Kidney (tissue), 14 donors: ENCODE results near the gene SVIL. TPM values are rescaled to one million over a fixed set of nuclear protein-coding genes. Genes with fewer than 3 reads are reported as not detected.

Experiments used
- DNase-seq, 5 donors: peaks; one replicate each; pipeline ENCODE4 v3.0.0-alpha.2; 2013 to 2020
- FAIRE-seq: peaks from 2 replicates; lab custom pipeline; 2012; peaks lifted over from hg19 to GRCh38; lab: Jason Lieb, UNC
- H3K27ac ChIP-seq, 2 donors: one replicate each; pipeline ENCODE4 v1.7.0; 2013; ENCODE audit warnings: low read depth in 2 of 2, low read length in 2 of 2, inconsistent platforms in 1 of 2
- H3K27me3 ChIP-seq: one replicate; pipeline ENCODE4 v1.7.1; 2013; ENCODE audit warnings: low read length, inconsistent platforms; ENCODE audit not compliant: control insufficient read depth, insufficient read depth
- H3K36me3 ChIP-seq, 3 donors: one replicate each; pipeline versions ENCODE4 v1.7.0 to v1.7.1; 2013; ENCODE audit warnings: low read length in 3 of 3, control low read depth in 1 of 3, inconsistent platforms in 1 of 3; ENCODE audit not compliant: insufficient read depth in 3 of 3, control insufficient read depth in 2 of 3
- H3K4me1 ChIP-seq, 3 donors: one replicate each; pipeline versions ENCODE4 v1.7.0 to v1.7.1; 2013; ENCODE audit warnings: low read length in 3 of 3, inconsistent platforms in 1 of 3, low read depth in 1 of 3; ENCODE audit not compliant: control insufficient read depth in 2 of 3, insufficient read depth in 2 of 3
- H3K4me3 ChIP-seq, 3 donors: one replicate each; pipeline versions ENCODE4 v1.7.0 to v1.8.1; 2013; ENCODE audit warnings: low read length in 3 of 3, control low read depth in 1 of 3, inconsistent platforms in 1 of 3
- H3K9ac ChIP-seq, 3 donors: one replicate each; pipeline versions ENCODE4 v1.7.0 to v1.7.1; 2013; ENCODE audit warnings: low read length in 3 of 3, control low read depth in 1 of 3, inconsistent platforms in 1 of 3
- H3K9me3 ChIP-seq, 3 donors: one replicate each; pipeline versions ENCODE4 v1.7.0 to v1.7.1; 2013; ENCODE audit warnings: low read length in 3 of 3, control low read depth in 1 of 3, inconsistent platforms in 1 of 3; ENCODE audit not compliant: control insufficient read depth in 2 of 3, insufficient read depth in 1 of 3
- intact Hi-C: fragments of 100-400 bp; cut with DNase I; formaldehyde crosslinking; loops from one replicate; pipeline ENCODE4 v1.11.1; 2022
- polyA plus RNA-seq: library from polyadenylated mRNA; stranded (reverse); fragments of 350-450 nt; fragmentation: Illumina TruSeq; extraction: RNeasy Lipid Tissue Mini Kit (QIAGEN cat#74804); gene quantifications from one replicate; pipeline ENCODE4 v1.2.3, GENCODE V29; 2014; ENCODE audit warnings: low read depth, low replicate concordance; ENCODE audit not compliant: insufficient read depth
- total RNA-seq: library from RNA; stranded (reverse); fragmentation: NEBNext Ultra II Directional; extraction: Animal tissue kit (Norgen Biotek cat#: 25700); gene quantifications from one replicate; pipeline ENCODE4 v1.2.1, GENCODE V29; 2021
- TF ChIP-seq, protein P1 (sequence below): IDR thresholded peaks from 3 replicates; pipeline ENCODE4 v1.5.1; 2012; ENCODE audit warnings: mild to moderate bottlenecking, moderate library complexity, borderline replicate concordance; ENCODE audit not compliant: insufficient read depth; ENCODE audit errors: extremely low read depth
- donor health status: control.
- donor health status: control.
- donor health status: control.
- donor health status: control.
- donor health status: control.
- donor health status: DM: yes; HTN: yes; CAD: no.
- donor health status: Normal renal cell carcinoma (clear cell type).

The SVIL gene
- total and polyA plus RNA-seq, 2 donors from 2014 or later, result 7.4 to 94.4 TPM

DNA sequence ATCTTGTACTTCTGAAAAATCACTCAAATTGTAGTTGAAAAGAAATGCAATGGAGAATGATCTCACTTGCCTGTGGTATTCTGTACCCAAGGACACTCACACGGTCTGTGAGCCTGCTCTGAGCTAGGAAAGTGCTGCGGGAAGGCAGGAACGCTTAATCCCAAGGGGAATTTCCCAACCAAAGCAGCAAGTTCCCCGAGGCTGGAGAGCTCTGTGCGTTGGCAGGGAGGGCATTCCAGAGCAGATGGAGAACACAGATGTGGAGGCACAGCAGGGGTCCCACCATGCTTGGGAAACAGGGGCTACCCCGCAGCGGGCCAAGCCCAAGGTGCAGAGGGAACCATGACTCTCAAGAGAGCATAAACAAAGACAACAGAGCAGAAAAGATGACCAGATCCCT is 13.6 kb downstream of the SVIL start:
- Histone ChIP-seq H3K9ac (no peak overlapping the region), H3K36me3 (no peaks in the 10 kb centered on the region), H3K4me3 (no peak overlapping the region), H3K9me3 (no peaks in the 10 kb centered on the region), H3K4me1 (peaks cover 4 to 7% (median 6%) of the 10 kb centered on the region in 3 donors), H3K27ac (no peak overlapping the region), H3K27me3 (no peaks in the 10 kb centered on the region)
- TF ChIP-seq, protein P1, sequence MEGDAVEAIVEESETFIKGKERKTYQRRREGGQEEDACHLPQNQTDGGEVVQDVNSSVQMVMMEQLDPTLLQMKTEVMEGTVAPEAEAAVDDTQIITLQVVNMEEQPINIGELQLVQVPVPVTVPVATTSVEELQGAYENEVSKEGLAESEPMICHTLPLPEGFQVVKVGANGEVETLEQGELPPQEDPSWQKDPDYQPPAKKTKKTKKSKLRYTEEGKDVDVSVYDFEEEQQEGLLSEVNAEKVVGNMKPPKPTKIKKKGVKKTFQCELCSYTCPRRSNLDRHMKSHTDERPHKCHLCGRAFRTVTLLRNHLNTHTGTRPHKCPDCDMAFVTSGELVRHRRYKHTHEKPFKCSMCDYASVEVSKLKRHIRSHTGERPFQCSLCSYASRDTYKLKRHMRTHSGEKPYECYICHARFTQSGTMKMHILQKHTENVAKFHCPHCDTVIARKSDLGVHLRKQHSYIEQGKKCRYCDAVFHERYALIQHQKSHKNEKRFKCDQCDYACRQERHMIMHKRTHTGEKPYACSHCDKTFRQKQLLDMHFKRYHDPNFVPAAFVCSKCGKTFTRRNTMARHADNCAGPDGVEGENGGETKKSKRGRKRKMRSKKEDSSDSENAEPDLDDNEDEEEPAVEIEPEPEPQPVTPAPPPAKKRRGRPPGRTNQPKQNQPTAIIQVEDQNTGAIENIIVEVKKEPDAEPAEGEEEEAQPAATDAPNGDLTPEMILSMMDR, result no peak
- FAIRE-seq, result no peak
- DNase-seq, result no peak
- intact Hi-C loops, result no loop called here

DNA sequence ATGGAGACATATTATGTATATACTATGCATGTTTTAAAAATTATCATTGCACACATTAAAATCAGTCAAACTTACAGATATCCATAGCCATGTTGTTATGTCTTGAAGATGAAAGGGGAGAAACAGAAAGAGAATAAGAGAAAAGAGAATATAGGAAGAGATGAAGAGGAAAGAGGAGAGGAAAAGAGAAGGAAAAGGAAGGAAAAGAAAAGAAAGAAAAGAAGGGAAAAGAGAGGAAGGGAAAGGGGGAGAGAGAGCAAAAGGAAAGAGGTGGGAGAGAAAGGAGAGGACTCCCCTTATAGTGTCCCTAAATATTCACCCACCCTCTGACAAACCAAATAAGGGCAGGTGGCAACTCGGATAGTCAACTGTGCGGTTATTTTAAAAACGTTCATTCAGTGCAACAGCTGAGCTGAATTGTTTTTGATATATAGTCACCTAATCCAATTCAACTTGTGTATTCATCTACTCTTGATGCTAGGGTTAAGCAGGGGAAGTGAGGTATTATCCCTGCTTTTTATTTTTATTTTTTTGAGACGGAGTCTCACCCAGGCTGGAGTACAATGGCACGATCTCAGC is 14.6 kb downstream of the SVIL start:
- no peaks in the 10 kb centered on the region for H3K27me3 ChIP-seq
- DNase-seq (no peak), FAIRE-seq (no peak)
- no peak overlapping the region for H3K9ac ChIP-seq
- peaks cover 4 to 7% (median 6%) of the 10 kb centered on the region in 3 donors for H3K4me1 ChIP-seq
- H3K4me3 ChIP-seq, result no peak overlapping the region
- TF ChIP-seq, protein P1, result no peak
- intact Hi-C loops, result no loop called here
- H3K9me3 ChIP-seq, result no peaks in the 10 kb centered on the region
- H3K27ac ChIP-seq, result no peak overlapping the region
- no peaks in the 10 kb centered on the region for H3K36me3 ChIP-seq

DNA sequence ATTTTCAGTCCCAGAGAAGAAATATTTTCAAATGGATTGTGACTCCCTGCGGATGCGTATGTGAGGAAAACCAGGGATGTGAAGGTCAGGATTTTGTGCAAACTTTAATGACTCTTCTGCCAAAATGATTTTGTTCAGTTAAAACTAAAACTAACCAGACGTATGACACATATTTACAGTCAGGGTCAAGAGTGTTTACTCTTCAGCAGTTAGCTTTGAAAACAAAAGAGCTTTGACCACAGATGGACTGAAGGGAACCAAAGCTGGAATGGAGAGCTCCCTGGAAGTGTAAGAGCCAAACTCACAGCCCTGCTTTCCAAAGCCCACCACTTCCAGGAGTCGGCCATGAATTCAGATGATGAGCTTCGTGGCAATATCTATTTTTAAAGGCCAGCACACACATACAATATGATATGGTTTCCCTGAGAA is 15.5 kb downstream of the SVIL start:
- DNase-seq (peak in 2 of 5 donors; percentile 58 to 74), FAIRE-seq (no peak)
- Histone ChIP-seq H3K27ac (no peak overlapping the region), H3K4me1 (peaks cover 4 to 7% (median 6%) of the 10 kb centered on the region in 3 donors), H3K36me3 (no peaks in the 10 kb centered on the region), H3K9ac (peak overlapping the region in 1 of 3 donors; percentile 9), H3K4me3 (no peak overlapping the region), H3K9me3 (no peaks in the 10 kb centered on the region), H3K27me3 (no peaks in the 10 kb centered on the region)
- TF ChIP-seq, protein P1, result no peak
- intact Hi-C loops, result no loop called here
